ENCODE measurements around the gene CDRT4.

Gene CDRT4

GRCh38 chr17:15414532-15415306, 52.7 kb downstream of the CDRT4 start:
- Histone ChIP-seq H3K9me3 (ENCODE audit: insufficient read depth, low read length, severe bottlenecking) (no peaks in the 10 kb centered on the region), H3K4me2 (ENCODE audit: insufficient read depth, low read length) (no peak overlapping the region), H4K20me1 (ENCODE audit: insufficient read depth, low read length) (no peaks in the 10 kb centered on the region), H3K4me3 (ENCODE audit: low read depth in 1 of 2, low read length in 2 of 2) (no peak overlapping the region), H3K79me2 (ENCODE audit: insufficient read depth, low read length) (no peaks in the 10 kb centered on the region), H2AFZ (ENCODE audit: low read depth, low read length) (no peak overlapping the region), H3K4me1 (ENCODE audit: insufficient read depth, low read length) (no peaks in the 10 kb centered on the region), H3K27ac (ENCODE audit: low read length) (no peak overlapping the region), H3K9ac (ENCODE audit: low read depth, low read length) (no peak overlapping the region), H3K36me3 (ENCODE audit: insufficient read depth, low read length) (no peaks in the 10 kb centered on the region), H3K27me3 (ENCODE audit: insufficient read depth, low read length, poor library complexity) (peaks cover under 1% of the 10 kb centered on the region)
- ATAC-seq (ENCODE audit: insufficient read depth, low read depth) (no peak), DNase-seq (no peak)
- TF ChIP-seq CTCF (IDR thresholded peaks at IDR 0.05; ENCODE audit: borderline replicate concordance, extremely low read depth, low read length, poor library complexity, severe bottlenecking) (no peak), EZH2 (IDR thresholded peaks at IDR 0.05; ENCODE audit: borderline replicate concordance, low read depth, low read length, severe bottlenecking) (no peak)

DNA sequence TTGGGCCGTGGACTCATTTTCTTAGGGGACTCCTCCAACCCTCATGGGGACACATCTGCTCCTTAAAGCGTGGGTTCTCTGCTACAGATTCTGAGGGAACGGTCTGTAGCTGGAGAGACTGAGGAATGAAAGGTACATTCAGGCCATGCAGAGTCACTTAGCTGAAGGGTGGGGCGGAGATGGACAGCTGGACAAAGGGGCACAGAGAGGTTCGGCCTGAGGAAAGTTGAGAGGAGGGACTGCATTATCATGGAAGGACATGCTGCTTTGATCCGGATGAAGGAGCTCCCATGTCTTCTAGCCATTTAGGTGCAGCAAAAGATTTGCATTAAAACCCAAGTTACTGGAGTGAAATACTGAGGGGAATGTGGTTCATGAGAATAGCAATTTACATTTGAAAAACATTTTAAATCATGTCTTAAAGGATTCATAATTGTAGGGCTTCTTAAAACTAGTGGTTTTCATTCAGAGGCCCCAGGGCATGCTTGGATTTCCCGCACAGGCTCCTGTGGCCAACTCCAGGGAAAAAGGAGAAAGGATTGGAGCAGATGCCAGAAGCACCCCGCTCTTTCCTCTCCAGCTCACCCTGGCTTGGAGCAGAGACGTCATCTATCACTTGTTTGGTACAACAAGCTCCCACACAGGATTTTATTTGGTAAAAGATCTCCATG, 54.2 kb downstream of the CDRT4 start:
- TF ChIP-seq EZH2 (IDR thresholded peaks at IDR 0.05; ENCODE audit: borderline replicate concordance, low read depth, low read length, severe bottlenecking) (no peak), CTCF (IDR thresholded peaks at IDR 0.05; ENCODE audit: borderline replicate concordance, extremely low read depth, low read length, poor library complexity, severe bottlenecking) (no peak)
- no peaks in the 10 kb centered on the region for H3K79me2 ChIP-seq (ENCODE audit: insufficient read depth, low read length)
- no peak for ATAC-seq (ENCODE audit: insufficient read depth, low read depth)
- H3K27ac ChIP-seq (ENCODE audit: low read length): no peak overlapping the region
- H2AFZ ChIP-seq (ENCODE audit: low read depth, low read length): no peak overlapping the region
- H3K4me1 ChIP-seq (ENCODE audit: insufficient read depth, low read length): no peaks in the 10 kb centered on the region
- no peak overlapping the region for H3K4me3 ChIP-seq (ENCODE audit: low read depth in 1 of 2, low read length in 2 of 2)
- H3K4me2 ChIP-seq (ENCODE audit: insufficient read depth, low read length): no peak overlapping the region
- peaks cover 3% of the 10 kb centered on the region for H3K27me3 ChIP-seq (ENCODE audit: insufficient read depth, low read length, poor library complexity)
- no peak for DNase-seq
- no peaks in the 10 kb centered on the region for H4K20me1 ChIP-seq (ENCODE audit: insufficient read depth, low read length)
- no peak overlapping the region for H3K9ac ChIP-seq (ENCODE audit: low read depth, low read length)
- no peaks in the 10 kb centered on the region for H3K9me3 ChIP-seq (ENCODE audit: insufficient read depth, low read length, severe bottlenecking)
- H3K36me3 ChIP-seq (ENCODE audit: insufficient read depth, low read length): no peaks in the 10 kb centered on the region

DNA sequence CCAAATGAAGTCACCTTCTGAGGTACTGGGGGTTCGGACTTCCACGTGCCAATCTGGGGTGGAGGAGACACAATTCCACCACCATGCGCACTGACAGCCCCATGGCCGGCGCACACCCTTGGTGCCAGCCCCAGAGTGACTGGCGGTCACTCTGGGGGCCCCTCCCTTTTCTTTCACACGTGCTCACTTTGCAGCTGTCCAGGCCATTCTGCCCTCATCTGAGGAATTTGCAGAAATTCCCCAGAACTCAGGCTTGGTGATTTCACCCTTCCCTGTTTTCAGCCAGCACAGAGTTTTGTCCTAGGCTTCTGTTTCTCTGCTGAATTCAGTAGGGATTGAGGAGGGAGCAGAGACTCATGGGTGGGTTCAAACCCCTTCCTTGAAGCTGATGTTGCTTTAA, 54.8 kb downstream of the CDRT4 start:
- Histone ChIP-seq H3K9ac (ENCODE audit: low read depth, low read length) (no peak overlapping the region), H3K36me3 (ENCODE audit: insufficient read depth, low read length) (no peaks in the 10 kb centered on the region), H3K27ac (ENCODE audit: low read length) (no peak overlapping the region), H3K4me3 (ENCODE audit: low read depth in 1 of 2, low read length in 2 of 2) (no peak overlapping the region), H3K9me3 (ENCODE audit: insufficient read depth, low read length, severe bottlenecking) (no peaks in the 10 kb centered on the region), H2AFZ (ENCODE audit: low read depth, low read length) (no peak overlapping the region), H3K4me2 (ENCODE audit: insufficient read depth, low read length) (no peak overlapping the region), H4K20me1 (ENCODE audit: insufficient read depth, low read length) (no peaks in the 10 kb centered on the region), H3K79me2 (ENCODE audit: insufficient read depth, low read length) (no peaks in the 10 kb centered on the region), H3K27me3 (ENCODE audit: insufficient read depth, low read length, poor library complexity) (peaks cover 3% of the 10 kb centered on the region), H3K4me1 (ENCODE audit: insufficient read depth, low read length) (no peaks in the 10 kb centered on the region)
- no peak for ATAC-seq (ENCODE audit: insufficient read depth, low read depth)
- no peak for TF ChIP-seq EZH2 (IDR thresholded peaks at IDR 0.05; ENCODE audit: borderline replicate concordance, low read depth, low read length, severe bottlenecking)
- DNase-seq: no peak

All from DND-41 (cell line).